CD4-positive, alpha-beta T cell treated with Interleukin-6 for 4 hours (primary cell): Measurements from ENCODE around the gene SPINDOC.
A peak's percentile ranks its signal among the peaks of the same experiment; 100 is the strongest.

Source experiments
- DNase-seq: peaks from one replicate; pipeline ENCODE4 v3.0.0-alpha.2; 2020; ENCODE audit warnings: mixed read lengths

Gene SPINDOC

GRCh38 chr11:63834535-63835157 is 21.4 kb downstream of the SPINDOC start:
- DNase-seq, result no peak

DNA sequence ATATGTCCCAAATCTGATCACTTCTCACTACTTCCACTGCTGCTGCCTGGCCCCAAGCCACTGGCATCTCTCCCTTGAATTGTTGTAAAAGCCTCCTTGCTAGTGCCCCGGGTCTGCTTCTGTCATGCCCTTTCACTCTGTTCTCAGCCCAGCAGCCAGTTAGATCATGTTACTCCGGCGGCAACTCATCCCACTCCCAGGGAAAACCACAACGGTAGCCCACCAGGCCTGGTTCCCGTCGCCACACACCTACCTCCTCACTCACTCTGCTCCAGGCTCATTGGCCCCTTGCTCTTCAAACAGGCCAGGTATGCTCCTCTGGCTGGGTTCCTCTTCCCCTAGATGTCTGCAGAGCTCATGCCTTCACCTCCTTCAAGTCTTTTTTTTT is 21.9 kb downstream of the SPINDOC start:
- no peak for DNase-seq

- DNase-seq, result peak; percentile 80
These were observed 23.9 kb downstream of the SPINDOC start for GRCh38 chr11:63837027-63837688.

GRCh38 chr11:63837739-63838138 is 24.5 kb downstream of the SPINDOC start:
- no peak for DNase-seq

GRCh38 chr11:63838150-63838677 is 25.0 kb downstream of the SPINDOC start:
- DNase-seq, result no peak

- DNase-seq, result peak; percentile 99
These were observed 25.6 kb downstream of the SPINDOC start, which contains the start of gene MARK2 for GRCh38 chr11:63838678-63839507. MARK2 (plus strand) TSS chr11:63839110; CDS start chr11:63839507, 397 bp downstream.

- DNase-seq, result peak; percentile 35
These were observed 26.5 kb downstream of the SPINDOC start for GRCh38 chr11:63839508-63840355.

DNA sequence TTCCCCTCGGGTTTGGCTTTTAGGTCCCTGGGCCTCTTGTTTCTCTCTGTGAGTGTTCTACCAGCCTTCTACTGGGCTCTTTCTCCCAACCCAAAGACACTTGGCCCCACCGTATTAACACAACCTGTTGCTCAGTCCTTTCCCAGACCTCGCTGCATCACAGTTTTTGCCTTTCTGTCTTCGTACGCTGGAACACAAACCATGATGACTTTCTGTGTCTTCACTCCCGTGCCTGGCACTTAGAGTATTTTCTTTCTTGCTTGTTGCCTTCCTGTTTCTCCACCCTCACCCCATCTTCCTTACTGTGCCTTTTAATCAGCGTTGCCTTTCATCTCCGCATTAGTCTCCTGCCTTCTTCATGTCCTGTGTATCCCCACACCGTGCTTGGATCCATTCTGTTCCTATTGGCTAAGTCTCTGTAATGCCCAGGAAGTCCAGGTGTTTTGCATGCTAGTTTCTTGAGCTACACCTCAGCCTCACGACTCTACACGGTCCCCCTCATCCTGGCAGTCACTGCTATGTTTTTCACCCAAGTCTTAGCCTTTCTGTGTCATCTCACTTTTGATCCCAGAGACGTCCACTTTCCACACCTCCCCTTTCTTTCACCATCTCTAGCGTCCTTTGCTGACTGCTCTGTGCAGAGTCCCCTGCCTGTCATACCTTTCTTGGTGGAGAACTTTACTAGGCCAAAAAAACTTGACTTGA is 27.3 kb downstream of the SPINDOC start:
- DNase-seq, result no peak

DNA sequence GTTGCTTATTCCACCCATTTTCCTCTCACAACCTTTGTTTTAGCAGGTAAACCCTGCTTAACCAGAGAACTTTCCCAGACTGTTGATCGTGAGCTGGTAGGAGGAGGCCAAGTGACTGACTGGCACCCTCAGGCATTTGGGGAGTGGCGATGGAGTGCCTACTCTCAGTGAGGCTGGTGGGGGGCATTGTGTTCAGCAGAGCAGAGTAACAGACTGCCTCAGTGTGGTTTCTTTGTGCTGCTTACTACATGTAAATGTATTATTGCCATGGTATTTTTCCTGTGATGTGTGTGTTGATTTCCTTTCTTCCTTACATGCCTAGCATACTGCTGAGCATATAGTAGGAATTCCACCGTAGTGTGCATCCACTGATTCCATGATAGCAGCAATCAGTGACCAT is 28.3 kb downstream of the SPINDOC start:
- no peak for DNase-seq

GRCh38 chr11:63843041-63843440 is 29.8 kb downstream of the SPINDOC start:
- DNase-seq, result no peak

- no peak for DNase-seq
These were observed 31.6 kb downstream of the SPINDOC start for GRCh38 chr11:63844836-63845235.

GRCh38 chr11:63845303-63845702 is 32.0 kb downstream of the SPINDOC start:
- no peak for DNase-seq

GRCh38 chr11:63845911-63846310 is 32.7 kb downstream of the SPINDOC start:
- no peak for DNase-seq

GRCh38 chr11:63846897-63847296 is 33.6 kb downstream of the SPINDOC start:
- no peak for DNase-seq

GRCh38 chr11:63847363-63847762 is 34.1 kb downstream of the SPINDOC start:
- no peak for DNase-seq

DNA sequence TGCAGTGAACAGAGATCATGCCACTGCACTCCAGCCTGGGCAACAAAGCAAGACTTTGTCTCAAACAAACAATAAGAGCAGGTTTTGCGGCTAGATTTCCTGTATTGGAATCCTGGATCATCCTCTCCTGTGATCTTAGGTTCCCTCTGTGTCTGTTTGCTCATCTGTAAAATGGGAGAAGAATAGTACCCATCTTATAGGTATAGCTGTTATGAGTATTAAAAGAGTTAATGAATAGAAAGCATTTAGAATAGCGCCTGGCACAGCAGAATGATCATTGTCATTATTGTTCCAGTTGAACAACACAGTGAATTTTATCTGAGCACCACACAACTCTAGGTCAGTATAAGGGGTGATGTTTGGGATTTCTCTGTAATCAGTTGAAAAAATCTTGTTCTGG is 36.4 kb downstream of the SPINDOC start:
- no peak for DNase-seq

GRCh38 chr11:63850920-63851319 is 37.7 kb downstream of the SPINDOC start:
- no peak for DNase-seq

- no peak for DNase-seq
These were observed 38.1 kb downstream of the SPINDOC start for GRCh38 chr11:63851364-63851763.

DNA sequence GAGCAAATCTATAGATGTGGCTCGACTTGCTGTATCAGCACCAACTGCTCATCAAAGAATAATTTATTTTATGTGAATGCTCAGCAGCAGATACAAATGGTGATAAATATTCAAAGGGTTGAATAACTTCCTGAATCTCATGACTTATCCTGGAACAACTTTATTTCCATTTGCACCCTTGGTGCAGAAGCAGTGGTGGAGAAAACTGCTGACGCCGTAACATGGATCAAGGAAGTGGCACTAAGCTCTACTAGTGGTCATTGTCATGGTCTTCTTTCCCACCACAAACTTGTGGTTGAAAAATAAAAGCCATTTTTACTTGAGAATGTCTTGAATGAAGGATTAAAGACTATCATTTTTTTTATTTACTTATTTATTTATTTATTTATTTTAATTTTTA is 40.2 kb downstream of the SPINDOC start:
- no peak for DNase-seq

DNA sequence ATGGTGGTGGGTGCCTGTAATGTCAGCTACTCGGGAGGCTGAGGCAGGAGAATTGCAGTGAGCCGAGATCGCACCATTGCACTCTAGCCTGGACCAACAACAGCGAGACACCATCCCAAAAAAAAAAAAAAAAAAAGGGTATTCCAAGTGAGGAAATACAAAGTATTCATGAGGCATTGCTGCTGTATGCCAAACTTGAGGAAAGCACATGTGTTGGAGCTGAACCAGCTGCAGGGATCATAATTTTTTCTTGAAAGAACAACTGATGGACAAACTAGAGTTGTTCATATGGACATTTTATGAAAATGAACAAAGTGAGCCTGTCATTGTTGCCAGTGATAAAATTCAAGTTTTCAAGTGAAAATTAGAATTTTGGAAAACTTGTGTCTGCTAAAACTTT is 41.4 kb downstream of the SPINDOC start:
- DNase-seq, result no peak

- DNase-seq, result no peak
These were observed 42.7 kb downstream of the SPINDOC start for GRCh38 chr11:63855975-63856374.
